Stimulated activated CD8-positive, alpha-beta memory T cell treated with anti-CD3 and anti-CD28 coated beads, Interleukin-15, amount 100 ng/mL, for 1 hour (primary cell): ENCODE measurements around the gene MAPK1IP1L.
A peak's percentile ranks its signal among the peaks of the same experiment; 100 is the strongest.
"Not testable (repeated sequence)": the region's sequence is repeated elsewhere in the genome, so short reads cannot be mapped to it uniquely, and the experiment has no call there.

Source experiments
- DNase-seq: peaks from one replicate; pipeline ENCODE4 v3.0.0-alpha.2; 2020; ENCODE audit warnings: low read depth

The MAPK1IP1L gene

DNA sequence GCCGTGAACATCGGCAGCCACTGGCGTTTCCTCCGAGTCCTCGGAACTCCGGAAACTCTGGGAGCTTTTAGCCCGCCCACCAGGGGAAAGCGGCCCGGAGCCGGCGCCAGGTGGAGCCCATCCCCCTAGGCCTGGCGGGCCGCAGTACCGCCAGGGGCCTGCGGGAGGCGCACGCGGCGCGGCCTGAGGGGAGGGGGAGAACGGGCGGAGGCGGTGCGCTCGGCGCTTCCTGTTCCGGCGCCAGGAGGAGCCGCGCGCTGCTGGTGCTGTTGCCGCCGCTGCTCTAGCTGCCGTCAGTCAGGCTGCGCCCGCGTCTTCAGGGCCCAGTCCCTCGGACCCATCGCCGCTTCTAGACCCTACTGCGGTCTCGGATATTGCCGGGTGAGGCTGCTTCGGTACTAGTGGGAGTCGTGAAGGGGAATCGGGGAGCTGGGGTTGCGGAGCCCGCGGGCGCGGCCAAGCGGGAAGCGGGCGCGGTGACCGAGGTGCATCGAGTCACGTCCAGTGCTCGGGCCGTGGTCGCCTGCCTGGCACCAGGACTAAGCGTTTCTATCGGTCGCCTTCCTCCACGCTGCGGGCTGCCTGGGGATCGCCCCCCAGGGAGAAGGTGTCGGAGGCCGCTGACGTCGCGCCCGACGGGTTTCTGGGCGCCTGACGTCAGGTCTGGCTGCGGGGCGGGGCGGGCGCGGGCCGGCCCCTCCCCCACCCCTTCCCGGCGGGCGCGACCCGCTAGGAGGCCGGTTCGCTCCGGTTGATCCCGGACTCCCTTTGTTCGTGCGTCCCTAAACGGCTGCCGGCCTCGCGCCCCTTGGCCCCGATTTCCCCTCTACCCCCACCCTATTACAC, at the start of gene MAPK1IP1L:
Gene MAPK1IP1L, plus strand, starts transcription at position 225 of the 846 bp plus-strand sequence. CDS start 10,037 bp downstream, outside the sequence.
- DNase-seq: peak; percentile 72

DNA sequence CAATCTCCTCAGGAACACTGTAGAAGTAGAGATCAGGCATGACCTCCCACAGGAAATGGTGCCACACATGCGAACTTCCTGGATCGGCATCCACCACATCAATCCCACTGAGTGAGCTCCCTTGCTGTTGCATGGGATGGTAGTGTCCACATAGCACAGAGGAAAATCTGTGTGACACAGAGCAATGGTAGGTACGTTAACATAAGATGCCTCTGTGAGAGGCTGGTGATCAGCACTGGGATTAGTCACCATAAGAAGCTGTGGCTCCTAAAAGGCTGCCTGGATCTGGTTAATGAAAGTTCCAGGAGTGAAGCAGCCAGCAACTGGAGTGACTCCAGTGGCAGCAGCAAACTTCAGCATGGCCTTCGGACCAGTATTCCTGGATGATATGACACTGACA, 46.4 kb upstream of the MAPK1IP1L start:
- DNase-seq: no peak

DNA sequence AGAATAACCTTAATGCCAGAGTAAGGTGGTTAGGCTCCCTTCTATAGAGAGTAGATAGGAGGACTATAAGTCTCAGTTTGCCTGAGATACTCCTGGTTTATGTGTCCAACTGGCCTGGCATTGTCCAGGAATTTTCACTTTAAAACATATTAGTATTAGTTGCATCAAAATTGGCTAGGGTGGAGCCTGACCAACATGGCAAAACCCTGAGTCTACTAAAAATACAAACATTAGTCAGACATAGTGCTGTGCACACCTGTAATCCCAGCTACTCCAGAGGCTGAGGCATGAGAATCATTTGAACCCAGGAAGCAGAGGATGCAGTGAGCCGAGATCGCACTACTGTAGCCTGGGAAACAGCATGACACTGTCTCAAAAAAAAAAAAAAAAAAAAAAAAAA, 36.4 kb upstream of the MAPK1IP1L start:
- DNase-seq: no peak

DNA sequence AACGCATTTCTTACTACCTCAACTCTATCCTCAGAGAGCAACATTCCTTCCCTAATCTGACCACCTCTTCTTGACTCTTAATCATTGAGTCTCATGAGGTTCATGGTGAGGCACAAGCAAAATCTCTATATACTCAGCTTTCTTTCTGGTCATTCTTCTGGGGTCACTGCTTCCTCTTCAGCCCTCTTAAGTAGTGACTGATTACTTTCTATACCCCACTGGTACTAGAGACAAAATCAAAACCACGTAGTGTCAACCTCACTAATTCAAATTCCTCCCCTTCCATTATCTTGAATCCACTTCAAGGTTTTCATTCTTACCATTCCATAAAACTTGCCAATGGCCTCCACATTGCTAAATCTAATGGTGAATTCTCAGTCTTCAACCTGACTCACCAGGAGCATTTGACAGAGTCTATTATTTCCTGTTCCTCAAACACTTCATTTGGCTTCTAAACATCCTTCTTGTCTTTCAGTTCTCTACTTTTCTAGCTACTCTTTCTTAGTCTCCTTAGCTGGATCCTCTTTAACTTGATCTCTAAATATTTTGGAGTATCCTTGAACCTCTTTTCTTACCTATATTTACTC, 31.4 kb upstream of the MAPK1IP1L start:
- no peak for DNase-seq

DNA sequence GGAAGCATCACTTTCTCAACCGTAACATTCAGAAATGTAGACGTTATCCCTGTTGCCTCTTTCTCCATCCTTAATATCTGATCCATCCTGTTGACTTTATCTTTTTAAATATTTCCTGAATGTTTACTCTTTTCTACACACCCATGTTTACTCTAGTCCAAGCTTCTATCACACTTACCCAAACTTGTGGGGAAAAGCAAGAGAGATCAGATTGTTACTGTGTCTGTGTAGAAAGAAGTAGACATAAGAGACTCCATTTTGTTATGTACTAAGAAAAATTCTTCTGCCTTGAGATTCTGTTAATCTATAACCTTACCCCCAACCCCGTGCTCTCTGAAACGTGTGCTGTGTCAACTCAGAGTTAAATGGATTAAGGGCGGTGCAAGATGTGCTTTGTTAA, 27.1 kb upstream of the MAPK1IP1L start:
- DNase-seq: not testable (repeated sequence)

DNA sequence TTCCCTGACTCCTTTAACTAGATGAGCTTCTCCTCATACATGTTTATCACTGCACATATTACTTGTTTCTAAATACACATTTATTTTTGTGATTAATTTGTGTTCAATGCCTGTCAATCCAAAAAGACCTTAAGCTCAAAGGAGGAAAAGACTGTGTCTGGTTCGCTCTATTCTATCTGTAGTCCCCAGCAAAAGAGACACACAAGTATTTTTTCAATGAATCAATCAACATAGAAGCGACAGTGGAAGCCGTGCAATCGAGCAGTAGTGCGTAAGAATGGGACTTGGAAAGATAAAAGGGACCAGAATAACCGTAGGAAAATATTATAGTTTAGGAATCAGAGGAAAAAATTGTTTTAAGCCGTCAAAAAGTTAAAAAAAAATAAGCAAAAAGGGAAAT, 25.5 kb upstream of the MAPK1IP1L start:
- no peak for DNase-seq

DNA sequence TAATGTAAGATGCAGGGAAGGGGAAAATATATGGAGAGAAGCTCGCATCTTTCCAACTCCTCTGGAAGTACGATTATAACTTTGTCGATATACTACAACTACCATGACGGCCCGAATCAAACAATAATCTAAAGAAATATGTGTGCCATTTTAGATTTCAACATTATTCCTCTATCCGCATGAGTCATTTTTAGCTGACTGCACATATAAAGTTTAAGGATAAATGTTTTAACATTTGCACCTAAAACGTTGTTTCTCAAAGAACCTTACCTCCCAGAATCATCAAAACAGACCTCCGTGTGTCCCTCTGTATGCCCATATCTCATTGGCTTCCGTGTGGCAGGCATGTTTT, 25.0 kb upstream of the MAPK1IP1L start:
- no peak for DNase-seq

DNA sequence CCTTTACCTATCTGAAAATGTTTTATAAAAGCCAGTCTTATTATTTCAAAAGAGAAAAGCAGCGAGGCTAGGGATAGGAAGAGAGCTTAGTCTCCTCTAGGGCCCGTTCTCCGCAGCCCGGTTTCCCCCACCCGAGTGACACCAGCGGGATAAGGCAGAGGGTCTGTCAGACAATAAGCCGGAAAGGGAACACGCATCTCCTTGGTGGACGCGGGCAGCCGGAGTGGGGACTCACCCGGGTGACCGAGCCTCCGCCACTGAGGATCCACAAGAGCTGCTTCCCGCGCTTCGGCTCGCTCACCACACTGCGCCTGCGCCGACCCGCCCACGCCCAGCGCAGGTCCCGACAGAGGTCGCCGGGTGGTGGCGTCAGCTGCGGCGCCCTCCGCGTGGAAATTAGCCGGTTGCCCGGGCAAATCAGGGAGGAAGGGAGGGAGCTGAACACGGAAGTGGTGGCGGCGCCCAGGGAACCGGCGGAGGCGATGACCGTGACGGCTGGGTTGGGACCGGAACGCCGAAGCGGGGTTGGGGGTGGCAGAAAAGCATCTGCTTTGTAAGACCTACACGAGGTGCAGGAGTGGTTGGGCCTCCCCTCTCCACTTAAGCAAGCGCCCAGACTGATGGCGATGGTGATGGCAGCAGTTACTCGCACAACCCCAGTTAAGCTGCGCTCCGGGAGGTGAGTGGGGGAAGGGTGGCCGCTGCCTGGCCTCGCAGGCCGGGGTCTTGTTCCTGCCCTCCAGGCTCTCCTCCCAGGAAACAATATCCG, 24.5 kb upstream of the MAPK1IP1L start, which contains the start of the genes SOCS4 and WDHD1:
Gene SOCS4, plus strand, starts transcription at position 444 of the 769 bp plus-strand sequence. CDS start 15,806 bp downstream, outside the sequence.
Gene WDHD1, minus strand, starts transcription at position 307 of the 769 bp plus-strand sequence. CDS start 312 bp downstream, outside the sequence.
- DNase-seq: peak; percentile 92

DNA sequence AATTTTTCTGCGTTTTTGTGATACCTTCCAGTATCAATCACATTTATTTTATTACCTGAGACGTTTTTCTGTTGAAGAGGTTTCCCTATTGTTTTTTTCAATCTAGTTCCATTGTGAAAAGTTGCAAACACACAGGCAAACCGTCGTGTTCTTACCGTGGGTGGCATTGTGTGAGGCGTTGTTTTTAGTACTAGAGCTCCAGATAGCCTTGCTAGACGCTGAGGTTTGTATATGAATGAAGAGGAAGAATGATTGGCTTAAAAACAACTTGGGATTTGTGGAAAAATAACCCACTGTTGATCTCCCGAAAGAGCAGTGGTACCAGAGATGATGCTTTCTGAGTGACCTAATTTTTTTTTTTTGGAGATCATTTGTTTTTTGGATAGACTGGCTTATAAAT, 23.4 kb upstream of the MAPK1IP1L start:
- no peak for DNase-seq

DNA sequence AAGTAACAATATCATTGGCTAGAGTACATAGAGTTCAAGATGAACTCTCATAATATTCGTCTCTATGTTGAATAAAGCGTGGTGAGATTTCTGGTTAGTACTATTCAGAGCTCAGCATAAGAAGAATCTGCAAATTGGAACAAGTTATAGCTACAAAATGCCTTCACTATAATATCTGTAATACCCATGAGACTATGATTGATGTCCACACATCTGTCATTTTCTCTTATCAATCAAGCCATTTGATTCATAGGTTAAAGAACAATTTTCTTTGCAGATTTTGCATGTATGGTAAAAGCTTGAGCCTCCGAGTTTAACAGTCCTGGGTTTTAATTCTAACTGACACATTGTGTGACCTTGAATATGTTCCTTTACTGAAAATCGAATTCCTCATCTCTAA, 23.0 kb upstream of the MAPK1IP1L start:
- no peak for DNase-seq

DNA sequence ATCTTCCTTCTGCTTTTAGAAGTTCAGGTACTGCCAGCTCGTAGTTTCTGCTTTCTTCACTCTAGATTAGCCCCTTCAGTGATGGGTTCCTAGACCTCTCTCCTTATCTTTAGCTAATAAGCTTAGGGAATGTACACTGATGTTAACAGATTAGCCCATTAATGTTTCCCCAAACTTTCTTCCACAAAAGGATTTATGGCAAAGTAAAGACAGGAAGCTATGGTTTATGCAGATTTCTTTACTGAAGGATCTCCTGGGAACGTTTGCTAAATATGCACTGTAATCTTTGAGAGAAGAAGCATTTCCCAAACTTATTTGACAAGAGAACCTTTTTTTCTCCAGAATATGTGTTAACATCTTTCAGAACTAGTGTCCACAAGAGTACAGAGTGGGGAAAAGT, 20.3 kb upstream of the MAPK1IP1L start:
- DNase-seq: no peak

DNA sequence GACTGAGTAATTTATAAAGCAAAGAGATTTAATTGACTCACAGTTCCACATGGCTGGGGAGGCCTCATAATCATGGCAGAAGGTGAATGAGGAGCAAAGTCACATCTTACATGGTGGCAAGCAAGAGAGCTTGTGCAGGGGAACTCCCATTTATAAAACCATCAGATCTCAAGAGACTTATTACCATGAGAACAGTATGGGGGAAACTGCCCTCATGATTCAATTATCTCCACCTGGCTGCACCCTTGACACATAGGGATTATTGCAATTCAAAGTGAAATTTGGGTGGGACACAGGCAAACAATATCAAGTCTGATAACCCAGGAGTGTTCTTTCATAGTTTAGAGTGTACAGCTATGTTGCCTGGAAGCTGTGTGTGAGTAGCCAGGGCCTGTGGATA, 13.5 kb upstream of the MAPK1IP1L start:
- not testable (repeated sequence) for DNase-seq

DNA sequence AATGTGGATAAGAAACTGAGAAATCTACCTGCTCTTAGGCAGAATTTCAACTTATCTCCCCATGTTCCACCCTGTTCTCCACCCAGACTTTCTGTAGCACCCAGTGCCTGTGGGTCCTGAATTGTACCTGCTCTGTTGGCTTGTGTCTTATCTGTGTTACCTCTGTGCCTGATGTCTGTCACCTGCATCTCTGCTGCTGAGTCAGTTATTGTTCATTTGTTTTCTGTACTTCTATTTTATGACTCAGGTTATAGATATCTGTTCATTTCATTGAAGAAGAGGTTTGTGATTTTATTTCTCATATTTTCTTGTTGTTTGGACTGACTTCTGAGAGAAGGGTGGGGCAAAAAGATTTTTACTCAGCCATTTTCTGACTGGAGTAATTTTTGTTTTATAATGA, 12.7 kb upstream of the MAPK1IP1L start:
- no peak for DNase-seq

DNA sequence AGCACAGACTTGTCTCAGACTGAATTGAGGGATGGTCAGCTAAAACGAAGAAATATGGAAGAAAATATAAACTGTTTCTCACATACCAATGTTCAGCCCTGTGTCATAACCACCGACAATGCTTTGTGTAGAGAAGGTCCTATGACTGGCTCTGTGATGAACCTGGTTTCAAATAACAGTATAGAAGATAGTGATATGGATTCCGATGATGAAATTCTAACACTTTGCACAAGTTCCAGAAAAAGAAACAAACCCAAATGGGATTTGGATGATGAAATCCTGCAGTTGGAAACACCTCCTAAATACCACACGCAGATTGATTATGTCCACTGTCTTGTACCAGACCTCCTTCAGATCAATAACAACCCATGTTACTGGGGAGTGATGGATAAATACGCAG, 7.9 kb upstream of the MAPK1IP1L start:
- DNase-seq: no peak

DNA sequence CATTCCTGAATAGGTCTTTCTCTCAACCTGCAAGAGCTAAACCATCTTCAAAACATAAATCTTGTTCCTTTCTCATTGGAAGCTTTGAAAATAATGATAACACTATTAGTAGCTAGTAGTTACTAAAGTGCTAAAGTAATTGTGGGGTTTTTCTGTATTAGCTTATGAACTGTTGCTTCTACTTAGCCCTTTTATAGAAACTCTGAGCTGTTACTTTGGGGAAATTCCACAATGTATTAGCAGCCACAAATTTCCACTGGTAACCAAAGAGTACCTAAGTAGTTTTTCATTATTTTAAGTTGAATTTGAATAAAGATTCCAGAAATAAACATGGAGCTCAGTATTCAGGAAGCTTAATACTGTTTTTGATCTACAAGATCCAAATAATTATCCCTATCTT, 6.4 kb upstream of the MAPK1IP1L start:
- DNase-seq: no peak

DNA sequence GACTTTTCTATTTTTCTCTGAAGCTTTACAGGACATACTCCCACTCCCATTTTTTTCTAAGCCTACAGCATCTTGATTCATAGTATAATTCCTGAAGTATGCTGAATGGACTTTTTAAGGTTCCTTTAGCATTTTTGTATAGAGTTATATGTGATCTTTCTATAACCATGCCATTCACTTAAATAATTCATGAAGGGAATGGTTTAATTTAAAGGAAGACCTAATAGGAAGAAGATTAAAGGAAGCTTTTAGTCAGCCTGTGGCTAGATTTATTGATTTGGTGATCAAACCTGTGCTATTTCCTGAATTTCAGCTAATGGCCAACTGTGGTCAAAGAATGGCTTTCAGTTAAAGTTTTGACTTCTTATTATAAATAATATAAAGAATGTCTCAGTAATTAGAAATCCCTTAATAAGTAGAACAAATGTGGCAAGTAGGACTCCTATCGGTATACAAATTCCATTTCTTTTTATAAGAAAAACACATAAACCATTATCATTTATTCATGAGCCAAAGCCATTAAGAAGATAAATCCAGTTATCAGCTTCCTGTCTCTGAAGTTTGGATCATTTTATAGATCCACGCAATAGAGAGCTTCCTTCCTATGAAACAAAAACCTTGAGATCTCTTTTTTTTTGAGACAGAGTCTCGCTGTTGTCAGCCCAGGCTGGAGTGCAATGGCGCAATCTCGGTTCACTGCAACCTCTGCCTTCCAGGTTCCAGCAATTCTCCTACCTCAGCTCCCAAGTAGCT, 4.0 kb upstream of the MAPK1IP1L start:
- no peak for DNase-seq

DNA sequence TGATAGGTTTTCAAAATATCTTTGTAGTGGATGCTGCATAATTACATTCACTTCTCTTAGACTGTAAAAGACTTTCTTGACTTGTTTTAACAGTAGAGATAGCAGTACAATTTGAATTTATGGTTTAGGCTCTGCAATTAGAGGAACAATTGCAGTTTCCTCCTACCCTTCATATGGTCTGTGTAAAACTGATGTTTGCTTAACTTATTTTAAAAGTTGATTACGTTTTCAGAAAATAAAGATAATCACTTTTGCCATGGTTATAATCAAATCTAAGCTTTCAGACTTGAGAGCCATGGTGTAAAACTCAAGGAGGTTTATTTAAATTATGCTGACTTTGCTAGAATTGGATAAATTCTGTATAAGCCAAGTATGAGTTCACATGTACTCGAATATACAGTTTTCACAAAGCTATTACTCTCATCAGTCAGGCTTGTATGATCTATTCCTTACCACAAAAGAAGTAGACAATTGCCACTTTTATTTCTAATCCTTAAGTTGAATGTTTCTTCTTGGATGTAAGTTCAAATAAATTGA, 2.5 kb upstream of the MAPK1IP1L start:
- no peak for DNase-seq

DNA sequence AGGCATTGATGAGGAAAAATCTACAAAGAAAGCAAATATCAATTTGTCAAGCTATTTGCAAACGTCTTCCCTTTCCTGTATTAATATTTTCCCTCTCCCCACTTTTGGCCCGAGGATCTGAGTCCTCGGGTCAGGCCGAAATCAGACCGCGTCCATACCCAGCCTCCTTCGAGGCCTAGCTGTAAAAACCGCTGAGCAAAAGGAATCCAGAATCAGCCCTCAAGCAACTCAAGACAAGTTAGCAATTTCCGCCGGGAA, 353 bp upstream of the MAPK1IP1L start:
- no peak for DNase-seq

DNA sequence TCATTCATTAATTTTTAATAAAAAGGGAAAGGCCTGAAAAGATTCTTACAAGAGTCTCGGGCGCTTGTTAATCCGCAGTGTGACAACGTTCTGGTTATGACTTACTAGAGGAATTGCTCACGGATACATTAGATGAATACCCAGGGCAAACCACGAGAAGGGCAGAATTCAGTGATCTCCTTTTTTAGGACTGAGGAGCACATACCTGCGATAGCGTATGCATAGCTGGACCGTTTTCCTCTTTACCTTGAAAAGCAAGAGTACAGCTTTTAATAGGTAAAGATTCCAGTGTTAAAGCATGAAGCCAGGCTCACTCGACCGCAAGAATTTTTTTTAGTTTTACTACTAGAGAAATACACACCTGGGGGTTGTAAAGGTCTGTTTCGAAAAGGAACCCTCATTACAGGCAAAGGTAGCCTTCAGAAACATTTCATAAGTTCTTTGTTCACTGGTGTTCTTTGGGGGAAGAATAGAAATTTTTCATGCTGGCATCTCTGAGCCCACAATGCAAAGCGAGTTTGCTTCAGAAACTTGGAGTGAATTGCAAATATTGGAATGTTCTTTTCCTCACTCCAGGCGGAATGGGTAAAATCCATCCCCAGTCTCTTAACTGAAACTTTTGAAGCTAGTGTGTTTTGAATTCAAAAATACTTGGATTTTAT, 953 bp downstream of the MAPK1IP1L start:
- no peak for DNase-seq

DNA sequence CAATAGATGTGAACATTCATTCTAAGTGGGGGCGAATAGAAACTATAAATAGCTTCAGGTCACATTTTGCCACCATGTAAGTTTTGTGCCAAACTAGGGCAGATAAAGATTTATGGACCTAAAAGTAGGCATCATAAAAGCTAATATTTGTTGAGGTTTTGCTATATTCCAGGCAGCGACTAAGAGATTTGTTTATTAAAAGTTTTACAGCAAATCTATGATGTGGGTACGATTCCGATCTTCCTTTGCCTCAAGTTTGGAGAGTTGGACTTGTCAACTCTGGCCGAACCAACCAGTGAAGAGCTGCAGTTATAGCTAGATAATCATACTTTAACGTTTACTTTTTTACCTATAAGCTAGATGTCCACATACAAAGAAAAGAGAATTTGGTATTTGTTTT, 1.6 kb downstream of the MAPK1IP1L start:
- DNase-seq: no peak

DNA sequence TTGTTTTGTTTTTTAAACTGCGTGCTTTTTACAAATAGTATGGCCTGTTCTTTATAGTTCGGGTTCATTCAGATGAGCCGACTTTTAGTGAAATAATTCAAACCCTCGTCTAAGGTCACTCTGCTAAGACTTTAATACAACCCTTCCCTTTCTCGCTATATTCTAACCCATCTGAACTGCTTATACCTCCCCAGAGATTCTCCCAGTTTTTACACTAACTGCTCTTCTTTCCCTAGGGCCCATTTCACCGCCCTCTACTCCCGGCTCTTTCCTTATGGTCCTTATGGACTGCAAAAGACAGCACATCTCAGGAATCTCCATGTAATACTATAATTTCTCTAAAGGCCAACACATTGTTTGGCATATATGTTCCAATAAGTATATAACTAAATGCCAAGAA, 2.1 kb downstream of the MAPK1IP1L start:
- DNase-seq: no peak

DNA sequence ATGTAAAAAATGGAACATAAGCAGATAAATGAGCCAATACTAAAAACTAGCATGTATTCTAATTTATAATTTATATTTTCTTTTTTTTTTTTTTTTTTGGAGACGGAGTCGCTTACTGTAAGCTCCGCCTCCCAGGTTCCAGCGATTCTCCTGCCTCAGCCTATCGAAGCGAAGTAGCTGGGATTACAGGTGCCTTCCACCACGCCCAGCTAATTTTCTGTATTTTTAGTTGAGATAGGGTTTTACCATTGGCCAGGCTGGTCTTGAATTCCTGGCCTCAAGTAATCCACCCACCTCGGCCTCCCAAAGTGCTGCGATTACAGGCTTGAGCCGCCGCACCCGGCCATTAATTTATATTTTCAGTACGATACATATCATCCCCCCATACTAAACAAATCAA, 2.7 kb downstream of the MAPK1IP1L start:
- no peak for DNase-seq
